ENCODE data around the gene TRIM17. TPM values are rescaled to one million over a fixed set of nuclear protein-coding genes. Genes with fewer than 3 reads are reported as not detected.

The TRIM17 gene
- total and polyA plus RNA-seq, 2 of the 13 experiments (the other 11 are each of a cell fraction or from before 2014, with no cell fraction given), result 0.32 to 0.64 TPM

DNA sequence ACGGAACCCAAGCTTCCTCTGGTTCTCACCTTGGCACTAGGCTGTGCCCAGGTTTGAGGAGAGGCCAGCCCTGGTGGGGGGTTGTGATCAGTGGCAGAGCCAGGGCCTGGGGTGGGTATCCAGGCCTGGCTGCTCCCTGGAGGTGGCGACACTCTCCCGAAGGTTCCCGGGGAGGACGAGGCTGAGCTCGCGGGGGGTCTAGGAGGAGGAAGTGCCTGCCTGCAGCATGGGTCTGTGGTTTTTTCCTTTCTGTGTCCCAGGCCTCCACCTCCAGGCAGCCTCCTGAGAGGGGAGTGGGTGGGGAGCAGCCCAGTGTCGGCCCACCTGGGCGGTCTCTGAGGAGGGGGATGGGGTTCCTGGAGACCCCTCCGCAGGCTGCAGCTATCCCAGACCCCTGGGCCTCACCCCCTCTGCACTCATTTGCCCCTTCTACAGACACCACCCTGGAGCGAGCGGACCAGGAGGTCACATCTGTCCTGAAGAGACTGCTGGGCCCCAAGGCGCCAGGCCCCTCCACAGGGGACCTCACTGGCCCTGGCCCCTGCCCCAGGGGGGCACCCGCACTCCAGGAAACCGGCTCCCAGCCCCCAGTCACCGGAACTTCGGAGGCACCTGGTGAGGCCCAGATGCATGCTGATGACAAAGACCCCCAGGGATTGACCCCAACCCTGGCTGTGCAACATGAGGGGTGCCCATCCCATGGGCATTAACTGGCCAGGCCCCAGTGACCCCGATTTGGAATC lies 54.3 kb downstream of the TRIM17 start:
- CTCF ChIA-PET (ENCODE audit: low intra/inter-chr PET ratio, low total read pairs), result no interaction called here
- no peak for FAIRE-seq
- 34% methylated on average over 5 of the region's 18 CpGs for WGBS (ENCODE audit: low lambda C conversion rate)
- Histone ChIP-seq H3K36me3 (replicated peaks in 1 of 2; ENCODE audit: control insufficient read depth in 1 of 2, insufficient read depth in 2 of 2, low read length in 2 of 2) (no peaks in the 10 kb centered on the region), H3K4me3 (replicated peaks in 1 of 3; ENCODE audit: insufficient read depth in 1 of 3, low read depth in 2 of 3, low read length in 3 of 3) (no peak overlapping the region), H3K9ac (ENCODE audit: insufficient read depth, low read depth, low read length) (no peak overlapping the region), H3K79me2 (ENCODE audit: insufficient read depth, low read length) (no peaks in the 10 kb centered on the region), H3K4me2 (ENCODE audit: low read depth, low read length) (no peak overlapping the region), H3K9me3 (ENCODE audit: low read length) (no peaks in the 10 kb centered on the region), H4K20me1 (ENCODE audit: insufficient read depth, low read length) (no peaks in the 10 kb centered on the region), H3K27me3 (ENCODE audit: control insufficient read depth in 1 of 2, insufficient read depth in 2 of 2, low read length in 2 of 2) (peaks cover 3 to 4% of the 10 kb centered on the region in 2 experiments; a peak in 4 of 5 replicates), H3K4me1 (ENCODE audit: insufficient read depth, low read length) (peaks cover under 1% of the 10 kb centered on the region; the same call in 1 of the 2 replicates), H3K27ac (ENCODE audit: extremely low read length, insufficient read depth, low read length) (no peak overlapping the region), H2AFZ (ENCODE audit: low read length) (no peak overlapping the region)
- in situ Hi-C loops (cut with HindIII; ENCODE audit: extremely low pct_ligation_motif_present, low pct_unique_long_range_greater_than_20kb) (no loop called here), intact Hi-C loops (cut with micrococcal nuclease; ENCODE audit: unreplicated experiment) (no loop called here)
- DNase-seq (ENCODE audit: low spot score), result no peak
- POLR2A ChIA-PET, result no interaction called here
- BruUV-seq (replicated peaks), result no TSS peak
- no peak for TF ChIP-seq MLLT10 (CRISPR knock-in tag; IDR thresholded peaks at IDR 0.05)
- no peak for TF ChIP-seq ZNF180 (CRISPR knock-in tag; IDR thresholded peaks at IDR 0.05; ENCODE audit: borderline replicate concordance, low read depth)
- TF ChIP-seq SSRP1 (CRISPR knock-in tag; IDR thresholded peaks at IDR 0.05), result no peak
- no peak for TF ChIP-seq ZNF281 (CRISPR knock-in tag; IDR thresholded peaks at IDR 0.05; ENCODE audit: borderline replicate concordance)
- no peak for TF ChIP-seq NFE2L2 (IDR thresholded peaks at IDR 0.05; ENCODE audit: low read length)
- TF ChIP-seq ZNF891 (CRISPR knock-in tag; IDR thresholded peaks at IDR 0.05), result no peak
- no peak for TF ChIP-seq TOPORS (CRISPR knock-in tag; IDR thresholded peaks at IDR 0.05)
- no peak for TF ChIP-seq ZNF256 (CRISPR knock-in tag; conservative IDR thresholded peaks at IDR 0.05)
- no peak for TF ChIP-seq NR2C2 (CRISPR knock-in tag; IDR thresholded peaks at IDR 0.05; ENCODE audit: borderline replicate concordance)
- TF ChIP-seq ESRRA (CRISPR knock-in tag; IDR thresholded peaks at IDR 0.05; ENCODE audit: low read depth), result no peak
- TF ChIP-seq, protein P1, sequence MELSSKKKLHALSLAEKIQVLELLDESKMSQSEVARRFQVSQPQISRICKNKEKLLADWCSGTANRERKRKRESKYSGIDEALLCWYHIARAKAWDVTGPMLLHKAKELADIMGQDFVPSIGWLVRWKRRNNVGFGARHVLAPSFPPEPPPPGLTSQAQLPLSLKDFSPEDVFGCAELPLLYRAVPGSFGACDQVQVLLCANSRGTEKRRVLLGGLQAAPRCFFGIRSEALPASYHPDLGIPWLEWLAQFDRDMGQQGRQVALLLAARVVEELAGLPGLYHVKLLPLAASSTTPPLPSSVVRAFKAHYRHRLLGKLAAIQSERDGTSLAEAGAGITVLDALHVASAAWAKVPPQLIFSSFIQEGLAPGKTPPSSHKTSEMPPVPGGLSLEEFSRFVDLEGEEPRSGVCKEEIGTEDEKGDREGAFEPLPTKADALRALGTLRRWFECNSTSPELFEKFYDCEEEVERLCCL (CRISPR knock-in tag; IDR thresholded peaks at IDR 0.05; ENCODE audit: borderline replicate concordance), result no peak
- no peak for TF ChIP-seq SKI (IDR thresholded peaks at IDR 0.05; ENCODE audit: partially characterized antibody)
- no peak for TF ChIP-seq NCOA1 (CRISPR knock-in tag; IDR thresholded peaks at IDR 0.05)
- TF ChIP-seq ZNF614 (CRISPR knock-in tag; IDR thresholded peaks at IDR 0.05; ENCODE audit: borderline replicate concordance), result no peak
- no peak for TF ChIP-seq ZNF543 (CRISPR knock-in tag; IDR thresholded peaks at IDR 0.05)
- TF ChIP-seq FLYWCH1 (CRISPR knock-in tag; IDR thresholded peaks at IDR 0.05), result no peak
- no peak for TF ChIP-seq ZNF230 (CRISPR knock-in tag; IDR thresholded peaks at IDR 0.05)
- no peak for ATAC-seq
